ENCODE results near the gene TAP1. TPM values are rescaled to one million over a fixed set of nuclear protein-coding genes. Genes with fewer than 3 reads are reported as not detected.

TAP1 gene
- total and polyA plus RNA-seq, 2 of the 8 experiments (the other 6 are each of a cell fraction or from before 2014, with no cell fraction given), result 16.8 to 22.0 TPM

GRCh38 chr6:32842690-32843089 lies 10.8 kb downstream of the TAP1 start:
- Histone ChIP-seq H3K23me2 (ENCODE audit: low read depth, low read length) (peaks cover 13% of the 10 kb centered on the region), H2BK20ac (ENCODE audit: low read length) (no peak overlapping the region), H4K8ac (ENCODE audit: extremely low read depth, insufficient read depth, low read length) (no peak overlapping the region), H4K91ac (replicated peaks; ENCODE audit: insufficient read length, low read length) (no peak overlapping the region), H2BK5ac (ENCODE audit: low read depth, low read length) (no peak overlapping the region), H4K20me1 (replicated peaks in 1 of 2; ENCODE audit: control insufficient read depth in 1 of 2, insufficient read depth in 2 of 2, low read length in 2 of 2) (peaks cover 0 to 2% of the 10 kb centered on the region in 2 experiments), H3K18ac (ENCODE audit: extremely low read depth, low read length) (no peak overlapping the region), H2AFZ (ENCODE audit: low read length) (no peak overlapping the region), H3K36me3 (ENCODE audit: control insufficient read depth in 2 of 4, insufficient read depth in 4 of 4, low read length in 3 of 4) (peaks cover 0 to 4% (median 0%) of the 10 kb centered on the region in 4 experiments; a peak in 5 of 8 replicates), H3K4me1 (replicated peaks in 1 of 4; ENCODE audit: control insufficient read depth in 3 of 4, insufficient read depth in 4 of 4, low read length in 3 of 4) (peaks cover 0 to 4% (median 3%) of the 10 kb centered on the region in 4 experiments; a peak in 5 of 7 replicates), H2AK5ac (ENCODE audit: low read depth, low read length) (no peak overlapping the region), H3K23ac (ENCODE audit: insufficient read length) (no peak overlapping the region), H3K14ac (ENCODE audit: insufficient read length) (no peak overlapping the region), H3K4me2 (ENCODE audit: insufficient read depth in 1 of 2, low read depth in 2 of 2, low read length in 2 of 2) (peak overlapping the region in 1 of 2 experiments; percentile 92; a peak in 1 of 4 replicates), H3K27ac (ENCODE audit: low read depth, low read length) (no peak overlapping the region), H3K9ac (replicated peaks in 1 of 4; ENCODE audit: extremely low read depth in 1 of 4, low read depth in 3 of 4, low read length in 3 of 4) (no peak overlapping the region), H3K4ac (replicated peaks; ENCODE audit: insufficient read length, low read depth, low read length) (no peak overlapping the region), H3K27me3 (replicated peaks in 1 of 4; ENCODE audit: control insufficient read depth in 3 of 4, extremely low read depth in 1 of 4, insufficient read depth in 3 of 4, low read length in 3 of 4) (peaks cover 0 to 11% (median 10%) of the 10 kb centered on the region in 4 experiments; a peak in 4 of 7 replicates), H2BK12ac (ENCODE audit: low read depth, low read length) (no peak overlapping the region), H3K4me3 (ENCODE audit: extremely low read depth in 1 of 4, insufficient read depth in 2 of 4, low read depth in 3 of 4, low read length in 4 of 4) (no peak overlapping the region), H4K5ac (ENCODE audit: insufficient read length, low read depth, low read length) (no peak overlapping the region), H3K79me1 (ENCODE audit: low read depth, low read length) (no peaks in the 10 kb centered on the region), H3K9me3 (ENCODE audit: insufficient read depth in 2 of 2, low read depth in 1 of 2, low read length in 1 of 2) (no peaks in the 10 kb centered on the region), H2BK15ac (ENCODE audit: low read length) (no peak overlapping the region), H3K56ac (replicated peaks; ENCODE audit: insufficient read length, low read depth, low read length) (no peak overlapping the region), H2BK120ac (replicated peaks; ENCODE audit: low read depth, low read length) (no peak overlapping the region), H3K79me2 (ENCODE audit: control insufficient read depth in 1 of 2, insufficient read depth in 2 of 2, low read length in 2 of 2) (no peaks in the 10 kb centered on the region)
- POLR2A ChIA-PET (ENCODE audit: partially characterized antibody), result no interaction called here
- DNase-seq (ENCODE audit: low read depth in 1 of 2, low spot score in 2 of 2), result no peak
- CTCF ChIA-PET (ENCODE audit: partially characterized antibody), result interaction anchor here (0.7 to 11.2 kb wide), 4 partner anchors 8 to 141 kb away, joined by 3 to 402 read pairs (median 11); partner anchors contain the start of genes HLA-DMA, PSMB9 and TAP1
- 81% methylated on average over 8 of the region's 8 CpGs; no CpG with 5 or more reads in 1 of the 2 experiments for WGBS, 2 experiments (ENCODE audit: extremely low coverage in 1 of 2, insufficient coverage in 1 of 2, insufficient read length in 1 of 2, insufficient replicate concordance in 2 of 2, low coverage in 1 of 2, low lambda C conversion rate in 2 of 2, missing lambda C conversion rate in 1 of 2)
- no peak for FAIRE-seq
- TF ChIP-seq E2F6 (IDR thresholded peaks at IDR 0.05) (no peak), JUN (IDR thresholded peaks at IDR 0.05; ENCODE audit: low read depth, low read length) (no peak), RFX5 (IDR thresholded peaks at IDR 0.05; ENCODE audit: borderline replicate concordance, low read depth, low read length) (no peak), CTBP2 (IDR thresholded peaks at IDR 0.05; ENCODE audit: borderline replicate concordance, insufficient read depth, insufficient read length, low read length) (no peak)

Measured in H1 (cell line).